Fibroblast of mammary gland (primary cell): ENCODE measurements around the gene LRMDA.

Experiments used
- DNase-seq: peaks from one replicate; pipeline ENCODE4 v3.0.0-alpha.2; 2010; ENCODE audit warnings: low read depth
- H3K4me3 ChIP-seq: 2 replicates; pipeline ENCODE4 v1.5.1; 2011; ENCODE audit warnings: low read depth, mild to moderate bottlenecking, low read length, moderate library complexity; ENCODE audit not compliant: control insufficient read depth
- CTCF ChIP-seq: conservative IDR thresholded peaks from 2 replicates; pipeline ENCODE4 v1.5.1; 2011; ENCODE audit warnings: low read depth, low read length, inconsistent platforms; ENCODE audit not compliant: control insufficient read depth, insufficient read depth

Gene LRMDA

GRCh38 chr10:76282061-76283025 lies 850.9 kb downstream of the LRMDA start:
- no peak for DNase-seq

GRCh38 chr10:76284351-76284750 lies 852.9 kb downstream of the LRMDA start:
- no peak for DNase-seq
- no peak for TF ChIP-seq CTCF
- no peak overlapping the region for H3K4me3 ChIP-seq

More at GRCh38 chr10:76282061-76283025, 850.9 kb downstream of the LRMDA start:
- no peak for TF ChIP-seq CTCF
- H3K4me3 ChIP-seq: no peak overlapping the region

- DNase-seq: peak; percentile 92
- no peak overlapping the region for H3K4me3 ChIP-seq
- TF ChIP-seq CTCF: no peak
These were observed 853.6 kb downstream of the LRMDA start for GRCh38 chr10:76285012-76285411.

- no peak for TF ChIP-seq CTCF
- H3K4me3 ChIP-seq: no peak overlapping the region
- no peak for DNase-seq
These were observed 854.1 kb downstream of the LRMDA start for GRCh38 chr10:76285515-76285914.

- H3K4me3 ChIP-seq: no peak overlapping the region
- peak; percentile 63 for DNase-seq
- no peak for TF ChIP-seq CTCF
These were observed 855.1 kb downstream of the LRMDA start for GRCh38 chr10:76286536-76286935.

GRCh38 chr10:76287856-76288255 lies 856.4 kb downstream of the LRMDA start:
- peak; percentile 62 for DNase-seq
- TF ChIP-seq CTCF: no peak
- no peak overlapping the region for H3K4me3 ChIP-seq
